ENCODE measurements around the gene MUC5B. TPM values are rescaled to one million over a fixed set of nuclear protein-coding genes. Genes with fewer than 3 reads are reported as not detected.
A peak's percentile ranks its signal among the peaks of the same experiment; 100 is the strongest.

The MUC5B gene
- total RNA-seq, 1 donor from 2014 or later: not detected

DNA sequence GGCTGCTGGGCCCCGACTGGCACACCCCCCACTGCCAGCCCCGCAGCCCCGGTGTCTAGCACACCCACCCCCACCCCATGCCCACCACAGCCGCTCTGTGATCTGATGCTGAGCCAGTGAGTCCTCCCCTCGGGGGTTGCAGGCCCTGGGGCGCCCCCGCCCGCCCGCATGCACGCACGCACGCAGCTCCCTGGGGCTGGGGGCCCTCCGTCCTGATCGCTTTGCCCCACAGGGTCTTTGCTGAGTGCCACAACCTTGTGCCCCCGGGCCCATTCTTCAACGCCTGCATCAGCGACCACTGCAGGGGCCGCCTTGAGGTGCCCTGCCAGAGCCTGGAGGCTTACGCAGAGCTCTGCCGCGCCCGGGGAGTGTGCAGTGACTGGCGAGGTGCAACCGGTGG is 32.3 kb downstream of the MUC5B start:
- Mint-ChIP-seq H3K36me3 (ENCODE audit: unreplicated experiment) (peaks cover 5% of the 10 kb centered on the region), H3K27me3 (ENCODE audit: unreplicated experiment) (peaks cover 12% of the 10 kb centered on the region), H3K4me3 (ENCODE audit: unreplicated experiment) (no peak overlapping the region), H3K9me3 (ENCODE audit: unreplicated experiment) (peaks cover 8% of the 10 kb centered on the region), H3K27ac (ENCODE audit: unreplicated experiment) (no peak overlapping the region), H3K4me1 (ENCODE audit: low read depth, unreplicated experiment) (no peaks in the 10 kb centered on the region)
- TF ChIP-seq, protein P1, sequence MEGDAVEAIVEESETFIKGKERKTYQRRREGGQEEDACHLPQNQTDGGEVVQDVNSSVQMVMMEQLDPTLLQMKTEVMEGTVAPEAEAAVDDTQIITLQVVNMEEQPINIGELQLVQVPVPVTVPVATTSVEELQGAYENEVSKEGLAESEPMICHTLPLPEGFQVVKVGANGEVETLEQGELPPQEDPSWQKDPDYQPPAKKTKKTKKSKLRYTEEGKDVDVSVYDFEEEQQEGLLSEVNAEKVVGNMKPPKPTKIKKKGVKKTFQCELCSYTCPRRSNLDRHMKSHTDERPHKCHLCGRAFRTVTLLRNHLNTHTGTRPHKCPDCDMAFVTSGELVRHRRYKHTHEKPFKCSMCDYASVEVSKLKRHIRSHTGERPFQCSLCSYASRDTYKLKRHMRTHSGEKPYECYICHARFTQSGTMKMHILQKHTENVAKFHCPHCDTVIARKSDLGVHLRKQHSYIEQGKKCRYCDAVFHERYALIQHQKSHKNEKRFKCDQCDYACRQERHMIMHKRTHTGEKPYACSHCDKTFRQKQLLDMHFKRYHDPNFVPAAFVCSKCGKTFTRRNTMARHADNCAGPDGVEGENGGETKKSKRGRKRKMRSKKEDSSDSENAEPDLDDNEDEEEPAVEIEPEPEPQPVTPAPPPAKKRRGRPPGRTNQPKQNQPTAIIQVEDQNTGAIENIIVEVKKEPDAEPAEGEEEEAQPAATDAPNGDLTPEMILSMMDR (IDR thresholded peaks at IDR 0.05; ENCODE audit: partially characterized antibody, unreplicated experiment): no peak
- peak; percentile 13 for DNase-seq

DNA sequence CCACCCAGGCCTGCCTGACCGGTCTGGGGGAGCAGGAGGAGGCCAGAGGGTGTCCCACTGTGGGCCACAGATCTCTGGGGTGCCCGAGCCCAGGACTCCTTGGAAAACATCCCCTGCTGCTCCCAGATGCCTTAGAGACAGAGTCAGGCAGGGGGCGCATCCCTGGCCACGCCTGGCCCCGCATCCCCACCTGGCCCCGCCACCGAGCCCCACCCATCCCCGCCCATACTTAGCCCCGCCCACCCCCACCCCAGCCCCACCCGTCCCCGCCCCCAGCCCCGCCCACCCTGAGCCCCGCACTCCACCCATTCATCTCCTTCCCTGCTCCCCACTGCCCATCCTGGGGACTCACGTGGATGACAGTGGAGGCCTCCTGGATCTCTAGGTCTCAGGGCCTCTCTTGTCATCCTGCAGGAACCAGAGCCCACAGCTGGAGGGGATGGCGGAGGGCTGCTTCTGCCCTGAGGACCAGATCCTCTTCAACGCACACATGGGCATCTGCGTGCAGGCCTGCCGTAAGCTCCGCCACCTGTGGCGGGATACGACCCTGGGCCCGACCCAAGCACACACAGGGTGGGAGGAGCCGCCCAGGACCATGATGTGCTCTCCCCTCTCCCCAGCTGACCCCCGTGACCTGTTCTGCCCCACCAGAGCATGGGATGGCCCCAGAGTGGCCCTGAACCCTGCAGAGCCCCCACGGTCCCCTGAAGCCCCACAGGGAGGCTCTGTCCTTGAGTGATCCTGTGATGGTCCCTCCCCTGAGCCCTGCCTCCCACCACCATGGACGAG is 33.6 kb downstream of the MUC5B start:
- H3K27me3 Mint-ChIP-seq (ENCODE audit: unreplicated experiment): peaks cover 6% of the 10 kb centered on the region
- no peaks in the 10 kb centered on the region for H3K4me1 Mint-ChIP-seq (ENCODE audit: low read depth, unreplicated experiment)
- H3K4me3 Mint-ChIP-seq (ENCODE audit: unreplicated experiment): no peak overlapping the region
- DNase-seq: peak; percentile 16
- peaks cover 5% of the 10 kb centered on the region for H3K36me3 Mint-ChIP-seq (ENCODE audit: unreplicated experiment)
- H3K9me3 Mint-ChIP-seq (ENCODE audit: unreplicated experiment): peaks cover under 1% of the 10 kb centered on the region
- TF ChIP-seq, protein P1 (IDR thresholded peaks at IDR 0.05; ENCODE audit: partially characterized antibody, unreplicated experiment): no peak
- no peak overlapping the region for H3K27ac Mint-ChIP-seq (ENCODE audit: unreplicated experiment)

DNA sequence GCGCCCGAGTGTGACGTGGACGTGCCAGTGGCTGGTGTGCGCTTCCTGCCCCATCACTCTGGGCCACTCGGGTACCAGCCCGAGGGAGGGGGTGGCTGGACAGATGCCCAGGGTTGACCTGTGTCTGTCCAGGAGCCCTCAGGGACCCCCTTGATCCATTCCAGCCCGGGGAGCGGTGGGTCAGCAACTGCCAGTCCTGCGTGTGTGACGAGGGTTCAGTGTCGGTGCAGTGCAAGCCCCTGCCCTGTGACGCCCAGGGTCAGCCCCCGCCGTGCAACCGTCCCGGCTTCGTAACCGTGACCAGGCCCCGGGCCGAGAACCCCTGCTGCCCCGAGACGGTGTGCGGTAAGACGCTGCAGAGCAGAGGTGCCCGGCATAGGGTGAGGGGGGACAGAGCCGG is 34.5 kb downstream of the MUC5B start:
- Mint-ChIP-seq H3K27ac (ENCODE audit: unreplicated experiment) (no peak overlapping the region), H3K4me3 (ENCODE audit: unreplicated experiment) (no peak overlapping the region), H3K9me3 (ENCODE audit: unreplicated experiment) (no peaks in the 10 kb centered on the region), H3K27me3 (ENCODE audit: unreplicated experiment) (peaks cover 3% of the 10 kb centered on the region), H3K4me1 (ENCODE audit: low read depth, unreplicated experiment) (no peaks in the 10 kb centered on the region), H3K36me3 (ENCODE audit: unreplicated experiment) (peaks cover 5% of the 10 kb centered on the region)
- peak; percentile 16 for DNase-seq
- TF ChIP-seq, protein P1 (IDR thresholded peaks at IDR 0.05; ENCODE audit: partially characterized antibody, unreplicated experiment): no peak

DNA sequence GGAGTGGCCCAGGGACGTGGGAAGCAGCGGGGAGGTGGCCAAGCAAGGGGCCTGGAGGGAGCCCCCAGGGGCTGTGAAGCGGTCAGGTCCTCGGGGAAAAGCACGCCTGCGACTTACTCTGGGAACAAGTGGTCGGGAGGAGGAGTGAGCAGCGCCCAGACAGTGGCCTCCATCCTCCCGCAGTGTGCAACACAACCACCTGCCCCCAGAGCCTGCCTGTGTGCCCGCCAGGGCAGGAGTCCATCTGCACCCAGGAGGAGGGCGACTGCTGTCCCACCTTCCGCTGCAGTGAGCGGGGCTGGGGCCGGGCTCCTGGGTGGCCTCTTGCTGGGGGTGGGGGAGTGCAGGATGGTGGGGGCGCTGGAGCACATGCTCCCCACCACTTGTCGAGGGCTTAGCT is 35.0 kb downstream of the MUC5B start:
- no peaks in the 10 kb centered on the region for H3K4me1 Mint-ChIP-seq (ENCODE audit: low read depth, unreplicated experiment)
- peaks cover 5% of the 10 kb centered on the region for H3K27me3 Mint-ChIP-seq (ENCODE audit: unreplicated experiment)
- H3K4me3 Mint-ChIP-seq (ENCODE audit: unreplicated experiment): no peak overlapping the region
- peak; percentile 23 for DNase-seq
- TF ChIP-seq, protein P1 (IDR thresholded peaks at IDR 0.05; ENCODE audit: partially characterized antibody, unreplicated experiment): no peak
- no peaks in the 10 kb centered on the region for H3K9me3 Mint-ChIP-seq (ENCODE audit: unreplicated experiment)
- no peak overlapping the region for H3K27ac Mint-ChIP-seq (ENCODE audit: unreplicated experiment)
- peaks cover 5% of the 10 kb centered on the region for H3K36me3 Mint-ChIP-seq (ENCODE audit: unreplicated experiment)

DNA sequence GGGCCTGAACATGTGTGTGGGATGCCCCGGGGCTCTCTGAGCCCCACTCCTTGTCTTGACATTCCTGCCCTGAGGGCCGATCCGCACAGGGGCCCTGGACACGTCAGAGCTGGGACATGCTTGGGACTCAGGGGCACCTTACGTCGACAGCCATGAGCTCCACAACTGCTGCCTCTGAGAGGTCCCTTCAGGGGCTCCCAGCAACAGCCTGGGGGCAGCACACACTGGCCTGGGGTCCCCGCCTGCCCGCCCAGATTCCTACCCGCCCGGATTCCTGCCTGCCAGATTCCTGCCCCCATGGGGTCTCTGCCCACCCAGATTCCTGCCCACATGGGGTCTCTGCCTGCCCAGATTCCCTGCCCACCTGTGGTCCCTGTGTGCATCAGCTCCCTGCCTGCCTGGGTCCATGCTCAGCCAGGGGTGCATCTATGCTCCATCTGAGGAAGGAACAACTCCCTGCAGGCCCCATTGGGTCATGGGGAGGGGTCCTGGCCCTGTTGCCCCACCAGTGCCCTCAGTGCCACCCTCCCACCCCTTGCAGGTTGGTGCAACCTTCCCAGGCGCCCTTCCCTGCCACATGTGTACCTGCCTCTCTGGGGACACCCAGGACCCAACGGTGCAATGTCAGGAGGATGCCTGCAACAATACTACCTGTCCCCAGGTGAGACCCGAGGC is 35.7 kb downstream of the MUC5B start:
- no peak overlapping the region for H3K4me3 Mint-ChIP-seq (ENCODE audit: unreplicated experiment)
- H3K27ac Mint-ChIP-seq (ENCODE audit: unreplicated experiment): no peak overlapping the region
- H3K36me3 Mint-ChIP-seq (ENCODE audit: unreplicated experiment): peaks cover 4% of the 10 kb centered on the region
- H3K27me3 Mint-ChIP-seq (ENCODE audit: unreplicated experiment): peaks cover 5% of the 10 kb centered on the region
- H3K4me1 Mint-ChIP-seq (ENCODE audit: low read depth, unreplicated experiment): no peaks in the 10 kb centered on the region
- H3K9me3 Mint-ChIP-seq (ENCODE audit: unreplicated experiment): no peaks in the 10 kb centered on the region
- peak; percentile 20 for DNase-seq
- TF ChIP-seq, protein P1 (IDR thresholded peaks at IDR 0.05; ENCODE audit: partially characterized antibody, unreplicated experiment): no peak
